K562 (cell line): Measurements from ENCODE around the gene SLC9A3.

Experiments
- CREBBP ChIP-seq: IDR thresholded peaks from one replicate; pipeline ENCODE4 v1.6.1; 2012; ENCODE audit warnings: low read depth, mild to moderate bottlenecking, control low read depth, inconsistent platforms, low read length
- EP300 ChIP-seq: IDR thresholded peaks from 2 replicates; pipeline ENCODE4 v1.6.1; 2012; ENCODE audit warnings: low read length, improper control_type of control experiment
- FOXK2 ChIP-seq, 2 experiments: fragments of 450-650 bp; IDR thresholded peaks in 1 of 2; conservative IDR thresholded peaks in 1 of 2; 2 replicates each; pipeline ENCODE4 v1.6.1; 2016; ENCODE audit warnings: low read depth in 2 of 2, mild to moderate bottlenecking in 1 of 2
- POLR2A ChIP-seq: fragments of 450-650 bp; conservative IDR thresholded peaks from 2 replicates; pipeline ENCODE4 v1.6.1; 2016
- SMAD1 ChIP-seq: fragments of 150-350 bp; IDR thresholded peaks from 2 replicates; pipeline ENCODE4 v1.6.1; 2014; ENCODE audit warnings: low read length, low read depth; ENCODE audit not compliant: partially characterized antibody
- TARDBP ChIP-seq: fragments of 450-650 bp; IDR thresholded peaks from 2 replicates; pipeline ENCODE4 v1.6.1; 2016
- ZNF324 ChIP-seq: fragments of 250-450 bp; sonication (Bioruptor Pico); IDR thresholded peaks from 2 replicates; pipeline ENCODE4 v1.4.0; 2020; ENCODE audit warnings: mild to moderate bottlenecking
- TF ChIP-seq, protein P1 (sequence below), 3 experiments: fragments of 200-800 bp in 1 of 3; fragments of 250-450 bp in 1 of 3; fragments of 450-650 bp in 1 of 3; sonication (Bioruptor Pico) in 1 of 3; sonication (Bioruptor generic) in 1 of 3; formaldehyde crosslinking in 1 of 3; IDR thresholded peaks; 2 replicates each; pipeline versions ENCODE4 v1.6.1 to v1.8.0; 2016 to 2022; ENCODE audit warnings: mild to moderate bottlenecking in 2 of 3, missing genetic modification characterization in 2 of 3, missing compliant biosample characterization in 1 of 3, moderate library complexity in 1 of 3
- TF ChIP-seq, protein P2 (sequence below), 2 experiments: IDR thresholded peaks; 2 replicates each; pipeline ENCODE4 v1.6.1; 2012; ENCODE audit warnings: improper control_type of control experiment in 2 of 2, low read depth in 2 of 2, low read length in 2 of 2, borderline replicate concordance in 1 of 2
- TF ChIP-seq, protein P3 (sequence below), 3 experiments: IDR thresholded peaks in 2 of 3; conservative IDR thresholded peaks in 1 of 3; 2 replicates each; pipeline ENCODE4 v1.5.1; 2011 to 2012; ENCODE audit warnings: low read length in 3 of 3, mild to moderate bottlenecking in 3 of 3, control low read depth in 2 of 3, improper control_type of control experiment in 1 of 3, inconsistent platforms in 1 of 3, low read depth in 1 of 3, mixed read lengths in 1 of 3, moderate library complexity in 1 of 3; ENCODE audit not compliant: insufficient read depth in 2 of 3

DNA sequence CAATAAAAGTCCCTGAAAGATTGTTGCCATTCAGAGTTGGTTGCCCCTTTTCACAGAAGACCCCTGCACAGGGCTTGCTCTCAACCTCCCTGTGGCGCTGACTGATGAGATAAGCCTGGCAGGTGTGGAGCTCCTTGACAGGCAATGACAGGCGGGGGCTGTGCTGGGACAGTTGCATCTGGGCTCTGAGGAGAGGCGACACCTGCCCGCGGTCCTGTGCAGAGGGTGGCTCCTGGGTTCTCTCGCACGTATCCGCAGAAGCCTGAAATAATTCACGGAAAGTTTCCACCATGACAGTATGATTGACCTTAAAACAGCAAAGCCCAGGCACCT, 101.0 kb downstream of the SLC9A3 start:
- TF ChIP-seq CREBBP (no peak), TARDBP (no peak), ZNF324 (CRISPR knock-in tag) (no peak), EP300 (no peak), SMAD1 (no peak), FOXK2 (conservative IDR thresholded peaks at IDR 0.05 in 1 of 2, IDR thresholded peaks at IDR 0.05 in 1 of 2; ENCODE audit: low read depth in 2 of 2) (no peak), POLR2A (no peak)
- TF ChIP-seq, protein P1, sequence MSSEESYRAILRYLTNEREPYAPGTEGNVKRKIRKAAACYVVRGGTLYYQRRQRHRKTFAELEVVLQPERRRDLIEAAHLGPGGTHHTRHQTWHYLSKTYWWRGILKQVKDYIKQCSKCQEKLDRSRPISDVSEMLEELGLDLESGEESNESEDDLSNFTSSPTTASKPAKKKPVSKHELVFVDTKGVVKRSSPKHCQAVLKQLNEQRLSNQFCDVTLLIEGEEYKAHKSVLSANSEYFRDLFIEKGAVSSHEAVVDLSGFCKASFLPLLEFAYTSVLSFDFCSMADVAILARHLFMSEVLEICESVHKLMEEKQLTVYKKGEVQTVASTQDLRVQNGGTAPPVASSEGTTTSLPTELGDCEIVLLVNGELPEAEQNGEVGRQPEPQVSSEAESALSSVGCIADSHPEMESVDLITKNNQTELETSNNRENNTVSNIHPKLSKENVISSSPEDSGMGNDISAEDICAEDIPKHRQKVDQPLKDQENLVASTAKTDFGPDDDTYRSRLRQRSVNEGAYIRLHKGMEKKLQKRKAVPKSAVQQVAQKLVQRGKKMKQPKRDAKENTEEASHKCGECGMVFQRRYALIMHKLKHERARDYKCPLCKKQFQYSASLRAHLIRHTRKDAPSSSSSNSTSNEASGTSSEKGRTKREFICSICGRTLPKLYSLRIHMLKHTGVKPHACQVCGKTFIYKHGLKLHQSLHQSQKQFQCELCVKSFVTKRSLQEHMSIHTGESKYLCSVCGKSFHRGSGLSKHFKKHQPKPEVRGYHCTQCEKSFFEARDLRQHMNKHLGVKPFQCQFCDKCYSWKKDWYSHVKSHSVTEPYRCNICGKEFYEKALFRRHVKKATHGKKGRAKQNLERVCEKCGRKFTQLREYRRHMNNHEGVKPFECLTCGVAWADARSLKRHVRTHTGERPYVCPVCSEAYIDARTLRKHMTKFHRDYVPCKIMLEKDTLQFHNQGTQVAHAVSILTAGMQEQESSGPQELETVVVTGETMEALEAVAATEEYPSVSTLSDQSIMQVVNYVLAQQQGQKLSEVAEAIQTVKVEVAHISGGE (CRISPR knock-in tag; IDR thresholded peaks at IDR 0.05), result no peak
- TF ChIP-seq, protein P2, sequence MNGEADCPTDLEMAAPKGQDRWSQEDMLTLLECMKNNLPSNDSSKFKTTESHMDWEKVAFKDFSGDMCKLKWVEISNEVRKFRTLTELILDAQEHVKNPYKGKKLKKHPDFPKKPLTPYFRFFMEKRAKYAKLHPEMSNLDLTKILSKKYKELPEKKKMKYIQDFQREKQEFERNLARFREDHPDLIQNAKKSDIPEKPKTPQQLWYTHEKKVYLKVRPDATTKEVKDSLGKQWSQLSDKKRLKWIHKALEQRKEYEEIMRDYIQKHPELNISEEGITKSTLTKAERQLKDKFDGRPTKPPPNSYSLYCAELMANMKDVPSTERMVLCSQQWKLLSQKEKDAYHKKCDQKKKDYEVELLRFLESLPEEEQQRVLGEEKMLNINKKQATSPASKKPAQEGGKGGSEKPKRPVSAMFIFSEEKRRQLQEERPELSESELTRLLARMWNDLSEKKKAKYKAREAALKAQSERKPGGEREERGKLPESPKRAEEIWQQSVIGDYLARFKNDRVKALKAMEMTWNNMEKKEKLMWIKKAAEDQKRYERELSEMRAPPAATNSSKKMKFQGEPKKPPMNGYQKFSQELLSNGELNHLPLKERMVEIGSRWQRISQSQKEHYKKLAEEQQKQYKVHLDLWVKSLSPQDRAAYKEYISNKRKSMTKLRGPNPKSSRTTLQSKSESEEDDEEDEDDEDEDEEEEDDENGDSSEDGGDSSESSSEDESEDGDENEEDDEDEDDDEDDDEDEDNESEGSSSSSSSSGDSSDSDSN (IDR thresholded peaks at IDR 0.05; ENCODE audit: borderline replicate concordance in 1 of 2, low read depth in 2 of 2, low read length in 2 of 2), result no peak
- TF ChIP-seq, protein P3, sequence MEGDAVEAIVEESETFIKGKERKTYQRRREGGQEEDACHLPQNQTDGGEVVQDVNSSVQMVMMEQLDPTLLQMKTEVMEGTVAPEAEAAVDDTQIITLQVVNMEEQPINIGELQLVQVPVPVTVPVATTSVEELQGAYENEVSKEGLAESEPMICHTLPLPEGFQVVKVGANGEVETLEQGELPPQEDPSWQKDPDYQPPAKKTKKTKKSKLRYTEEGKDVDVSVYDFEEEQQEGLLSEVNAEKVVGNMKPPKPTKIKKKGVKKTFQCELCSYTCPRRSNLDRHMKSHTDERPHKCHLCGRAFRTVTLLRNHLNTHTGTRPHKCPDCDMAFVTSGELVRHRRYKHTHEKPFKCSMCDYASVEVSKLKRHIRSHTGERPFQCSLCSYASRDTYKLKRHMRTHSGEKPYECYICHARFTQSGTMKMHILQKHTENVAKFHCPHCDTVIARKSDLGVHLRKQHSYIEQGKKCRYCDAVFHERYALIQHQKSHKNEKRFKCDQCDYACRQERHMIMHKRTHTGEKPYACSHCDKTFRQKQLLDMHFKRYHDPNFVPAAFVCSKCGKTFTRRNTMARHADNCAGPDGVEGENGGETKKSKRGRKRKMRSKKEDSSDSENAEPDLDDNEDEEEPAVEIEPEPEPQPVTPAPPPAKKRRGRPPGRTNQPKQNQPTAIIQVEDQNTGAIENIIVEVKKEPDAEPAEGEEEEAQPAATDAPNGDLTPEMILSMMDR (IDR thresholded peaks at IDR 0.05 in 2 of 3, conservative IDR thresholded peaks at IDR 0.05 in 1 of 3; ENCODE audit: insufficient read depth in 2 of 3, low read depth in 1 of 3, low read length in 3 of 3), result no peak
